Nephron (organoid): Measurements from ENCODE around the gene RDX.

Experiments used
- H3K27ac Mint-ChIP-seq, 3 experiments: 2 replicates each; pipeline ENCODE4 v1.8.0; 2020; ENCODE audit warnings: mixed read lengths in 3 of 3, mild to moderate bottlenecking in 2 of 3, moderate library complexity in 1 of 3
- H3K27me3 Mint-ChIP-seq: 2 replicates; pipeline ENCODE4 v1.8.0; 2021; ENCODE audit warnings: low read depth, mild to moderate bottlenecking, moderate library complexity, mixed read lengths
- H3K36me3 Mint-ChIP-seq: 2 replicates; pipeline ENCODE4 v1.8.0; 2020; ENCODE audit warnings: low read depth, mixed read lengths
- H3K4me1 Mint-ChIP-seq: 2 replicates; pipeline ENCODE4 v1.8.0; 2020; ENCODE audit warnings: mixed read lengths
- H3K4me3 Mint-ChIP-seq, 3 experiments: 2 replicates each; pipeline ENCODE4 v1.8.0; 2020; ENCODE audit warnings: mild to moderate bottlenecking in 3 of 3, mixed read lengths in 3 of 3, moderate library complexity in 2 of 3
- H3K9me3 Mint-ChIP-seq: 2 replicates; pipeline ENCODE4 v1.8.0; 2020; ENCODE audit warnings: mixed read lengths
- CTCF ChIP-seq, 3 experiments: fragments of 200-600 bp; sonication (generic); IDR thresholded peaks; one replicate each; pipeline ENCODE4 v1.5.0; 2021; ENCODE audit warnings: antibody characterized with exemption in 3 of 3; ENCODE audit not compliant: unreplicated experiment in 3 of 3

The RDX gene

GRCh38 chr11:110156503-110156902 lies 139.9 kb downstream of the RDX start:
- no peak overlapping the region for H3K4me3 Mint-ChIP-seq
- no peaks in the 10 kb centered on the region for H3K4me1 Mint-ChIP-seq
- no peak overlapping the region for H3K27ac Mint-ChIP-seq
- TF ChIP-seq CTCF (IDR thresholded peaks at IDR 0.05; ENCODE audit: unreplicated experiment in 3 of 3) = no peak
- no peaks in the 10 kb centered on the region for H3K9me3 Mint-ChIP-seq
- H3K36me3 Mint-ChIP-seq = peaks cover 12% of the 10 kb centered on the region
- H3K27me3 Mint-ChIP-seq = no peaks in the 10 kb centered on the region

GRCh38 chr11:110153474-110153873 lies 142.9 kb downstream of the RDX start:
- no peaks in the 10 kb centered on the region for H3K27me3 Mint-ChIP-seq
- H3K27ac Mint-ChIP-seq = no peak overlapping the region
- H3K4me1 Mint-ChIP-seq = peaks cover 4% of the 10 kb centered on the region
- no peak overlapping the region for H3K4me3 Mint-ChIP-seq
- no peaks in the 10 kb centered on the region for H3K9me3 Mint-ChIP-seq
- H3K36me3 Mint-ChIP-seq = peaks cover 4% of the 10 kb centered on the region
- TF ChIP-seq CTCF (IDR thresholded peaks at IDR 0.05; ENCODE audit: unreplicated experiment in 3 of 3) = no peak

GRCh38 chr11:110152199-110152598 lies 144.2 kb downstream of the RDX start:
- Mint-ChIP-seq H3K27ac (no peak overlapping the region), H3K27me3 (no peaks in the 10 kb centered on the region), H3K9me3 (no peaks in the 10 kb centered on the region), H3K4me1 (peaks cover 4% of the 10 kb centered on the region), H3K4me3 (no peak overlapping the region), H3K36me3 (peaks cover 4% of the 10 kb centered on the region)
- TF ChIP-seq CTCF (IDR thresholded peaks at IDR 0.05; ENCODE audit: unreplicated experiment in 3 of 3) = no peak

GRCh38 chr11:110148775-110149744 lies 147.4 kb downstream of the RDX start:
- Mint-ChIP-seq H3K9me3 (no peaks in the 10 kb centered on the region), H3K27ac (no peak overlapping the region), H3K4me3 (no peak overlapping the region), H3K4me1 (peaks cover 4% of the 10 kb centered on the region), H3K36me3 (peaks cover 22% of the 10 kb centered on the region), H3K27me3 (no peaks in the 10 kb centered on the region)
- TF ChIP-seq CTCF (IDR thresholded peaks at IDR 0.05; ENCODE audit: unreplicated experiment in 3 of 3) = no peak

- H3K27ac Mint-ChIP-seq = no peak overlapping the region
- peaks cover 4% of the 10 kb centered on the region for H3K4me1 Mint-ChIP-seq
- peaks cover 22% of the 10 kb centered on the region for H3K36me3 Mint-ChIP-seq
- no peak overlapping the region for H3K4me3 Mint-ChIP-seq
- no peak for TF ChIP-seq CTCF (IDR thresholded peaks at IDR 0.05; ENCODE audit: unreplicated experiment in 3 of 3)
- H3K27me3 Mint-ChIP-seq = no peaks in the 10 kb centered on the region
- H3K9me3 Mint-ChIP-seq = no peaks in the 10 kb centered on the region
These were observed 148.3 kb downstream of the RDX start for GRCh38 chr11:110147962-110148709.
